Fibroblast of lung (primary cell): Measurements from ENCODE around the gene CIAO2B. TPM values are rescaled to one million over a fixed set of nuclear protein-coding genes. Genes with fewer than 3 reads are reported as not detected.

Source experiments
- DNase-seq, 2 donors: peaks; one replicate each; pipeline versions ENCODE4 v3.0.0 to v3.0.0-alpha.2; 2010; ENCODE audit warnings: low read depth in 2 of 2
- H2AFZ ChIP-seq: 2 replicates; pipeline ENCODE4 v1.5.1; 2012; ENCODE audit warnings: low read length, control low read depth, inconsistent platforms
- H3K27ac ChIP-seq: 2 replicates; pipeline ENCODE4 v1.5.1; 2011; ENCODE audit warnings: low read length, control low read depth; ENCODE audit not compliant: insufficient read depth
- H3K27me3 ChIP-seq: 2 replicates; pipeline ENCODE4 v1.5.1; 2011; ENCODE audit warnings: mild to moderate bottlenecking, low read length; ENCODE audit not compliant: control insufficient read depth, insufficient read depth
- H3K36me3 ChIP-seq: 2 replicates; pipeline ENCODE4 v1.5.1; 2011; ENCODE audit warnings: low read length; ENCODE audit not compliant: control insufficient read depth, insufficient read depth
- H3K4me1 ChIP-seq: 2 replicates; pipeline ENCODE4 v1.5.1; 2011; ENCODE audit warnings: low read length; ENCODE audit not compliant: control insufficient read depth, insufficient read depth; ENCODE audit errors: extremely low read depth
- H3K4me2 ChIP-seq: 2 replicates; pipeline ENCODE4 v1.5.1; 2011; ENCODE audit warnings: low read length, control low read depth; ENCODE audit not compliant: insufficient read depth; ENCODE audit errors: extremely low read depth
- H3K4me3 ChIP-seq, 4 experiments: fragments of 200-600 bp in 1 of 4; sonication (generic) in 1 of 4; replicated peaks in 1 of 4; 2 replicates each; pipeline ENCODE4 v1.5.1; 2011 to 2016; ENCODE audit warnings: low read length in 4 of 4, low read depth in 3 of 4, mild to moderate bottlenecking in 3 of 4, control low read depth in 2 of 4, inconsistent platforms in 1 of 4, mixed read lengths in 1 of 4; ENCODE audit not compliant: insufficient read depth in 1 of 4; ENCODE audit errors: control extremely low read depth in 1 of 4
- H3K79me2 ChIP-seq: 2 replicates; pipeline ENCODE4 v1.5.1; 2012; ENCODE audit warnings: mild to moderate bottlenecking, low read length, inconsistent platforms; ENCODE audit not compliant: control insufficient read depth, insufficient read depth
- H3K9ac ChIP-seq: 2 replicates; pipeline ENCODE4 v1.5.1; 2011; ENCODE audit warnings: mild to moderate bottlenecking, low read length, control low read depth; ENCODE audit not compliant: insufficient read depth
- H3K9me3 ChIP-seq: 2 replicates; pipeline ENCODE4 v1.5.1; 2012; ENCODE audit warnings: low read depth, low read length; ENCODE audit not compliant: control insufficient read depth, insufficient read depth
- H4K20me1 ChIP-seq: 2 replicates; pipeline ENCODE4 v1.5.1; 2011; ENCODE audit warnings: low read length; ENCODE audit not compliant: control insufficient read depth, insufficient read depth; ENCODE audit errors: extremely low read depth
- CTCF ChIP-seq, 2 donors: IDR thresholded peaks in 1 of 2; conservative IDR thresholded peaks in 1 of 2; 1 replicate in 1 of 2; 2 replicates in 1 of 2; pipeline ENCODE4 v1.5.1; 2011 to 2012; ENCODE audit warnings: low read length in 2 of 2, control low read depth in 1 of 2, inconsistent platforms in 1 of 2, low read depth in 1 of 2, mild to moderate bottlenecking in 1 of 2
- EZH2 ChIP-seq: IDR thresholded peaks from 2 replicates; pipeline ENCODE4 v1.5.1; 2012; ENCODE audit warnings: low read length, control low read depth, mild to moderate bottlenecking; ENCODE audit errors: missing control alignments
- polyA plus RNA-seq, 2 donors: library from polyadenylated mRNA; depleted of rRNA in 1 of 2; stranded (reverse) in 1 of 2; unstranded in 1 of 2; fragments of >200 nt; gene quantifications; 2 replicates each; pipeline ENCODE4 v1.2.1, GENCODE V29; 2011 to 2012; ENCODE audit warnings: missing spikeins in 1 of 2
- total RNA-seq: library from RNA; depleted of rRNA; stranded (reverse); fragments of >200 nt; gene quantifications from 2 replicates; pipeline ENCODE4 v1.2.1, GENCODE V29; 2014

The CIAO2B gene
- total and polyA plus RNA-seq, 2 donors (not counting 1 experiment from before 2014, with no cell fraction given), result 115 to 217 TPM

- no peak overlapping the region for H3K4me3 ChIP-seq
- H3K4me1 ChIP-seq, result peaks cover 16% of the 10 kb centered on the region
- H3K9me3 ChIP-seq, result no peaks in the 10 kb centered on the region
- no peaks in the 10 kb centered on the region for H3K36me3 ChIP-seq
- H3K27ac ChIP-seq, result no peak overlapping the region
- TF ChIP-seq EZH2 (no peak), CTCF (conservative IDR thresholded peaks at IDR 0.05 in 1 of 2, IDR thresholded peaks at IDR 0.05 in 1 of 2; ENCODE audit: low read depth in 1 of 2, low read length in 2 of 2) (no peak)
- H3K4me2 ChIP-seq, result no peak overlapping the region
- H2AFZ ChIP-seq, result no peak overlapping the region
- H3K27me3 ChIP-seq, result no peaks in the 10 kb centered on the region
- H4K20me1 ChIP-seq, result no peaks in the 10 kb centered on the region
- no peaks in the 10 kb centered on the region for H3K79me2 ChIP-seq
- no peak overlapping the region for H3K9ac ChIP-seq
- no peak for DNase-seq
These were observed 38.6 kb downstream of the CIAO2B start for GRCh38 chr16:66895689-66895979.

GRCh38 chr16:66894948-66895688 lies 39.1 kb downstream of the CIAO2B start:
- H3K4me1 ChIP-seq, result peaks cover 12% of the 10 kb centered on the region
- TF ChIP-seq EZH2, result no peak
- TF ChIP-seq CTCF (conservative IDR thresholded peaks at IDR 0.05 in 1 of 2, IDR thresholded peaks at IDR 0.05 in 1 of 2; ENCODE audit: low read depth in 1 of 2, low read length in 2 of 2), result peak; percentile 87 to 94
- H3K79me2 ChIP-seq, result no peaks in the 10 kb centered on the region
- H2AFZ ChIP-seq, result no peak overlapping the region
- H3K4me3 ChIP-seq, result no peak overlapping the region
- no peak overlapping the region for H3K27ac ChIP-seq
- H3K9me3 ChIP-seq, result no peaks in the 10 kb centered on the region
- H3K27me3 ChIP-seq, result no peaks in the 10 kb centered on the region
- peak; percentile 57 to 81 for DNase-seq
- H4K20me1 ChIP-seq, result no peaks in the 10 kb centered on the region
- H3K4me2 ChIP-seq, result no peak overlapping the region
- no peaks in the 10 kb centered on the region for H3K36me3 ChIP-seq
- no peak overlapping the region for H3K9ac ChIP-seq

- H2AFZ ChIP-seq, result no peak overlapping the region
- H3K9me3 ChIP-seq, result no peaks in the 10 kb centered on the region
- H3K79me2 ChIP-seq, result no peaks in the 10 kb centered on the region
- no peaks in the 10 kb centered on the region for H3K36me3 ChIP-seq
- H4K20me1 ChIP-seq, result no peaks in the 10 kb centered on the region
- H3K4me3 ChIP-seq, result no peak overlapping the region
- no peak overlapping the region for H3K9ac ChIP-seq
- H3K27me3 ChIP-seq, result no peaks in the 10 kb centered on the region
- peaks cover 2% of the 10 kb centered on the region for H3K4me1 ChIP-seq
- TF ChIP-seq CTCF (conservative IDR thresholded peaks at IDR 0.05 in 1 of 2, IDR thresholded peaks at IDR 0.05 in 1 of 2; ENCODE audit: low read depth in 1 of 2, low read length in 2 of 2) (no peak), EZH2 (no peak)
- no peak overlapping the region for H3K4me2 ChIP-seq
- no peak for DNase-seq
- H3K27ac ChIP-seq, result no peak overlapping the region
These were observed 40.1 kb downstream of the CIAO2B start for GRCh38 chr16:66894055-66894454.
